ENCODE results near the gene AOPEP.

- TF ChIP-seq CTCF (IDR thresholded peaks at IDR 0.05) = no peak
- no peak for TF ChIP-seq POLR2AphosphoS5 (IDR thresholded peaks at IDR 0.05)
- no peak for TF ChIP-seq POLR2A (IDR thresholded peaks at IDR 0.05)
Measured at GRCh38 chr9:94906181-94906580, 179.7 kb downstream of the AOPEP start.

Data from sigmoid colon (tissue), 4 donors.